ENCODE results near the gene MLH1.

The MLH1 gene

DNA sequence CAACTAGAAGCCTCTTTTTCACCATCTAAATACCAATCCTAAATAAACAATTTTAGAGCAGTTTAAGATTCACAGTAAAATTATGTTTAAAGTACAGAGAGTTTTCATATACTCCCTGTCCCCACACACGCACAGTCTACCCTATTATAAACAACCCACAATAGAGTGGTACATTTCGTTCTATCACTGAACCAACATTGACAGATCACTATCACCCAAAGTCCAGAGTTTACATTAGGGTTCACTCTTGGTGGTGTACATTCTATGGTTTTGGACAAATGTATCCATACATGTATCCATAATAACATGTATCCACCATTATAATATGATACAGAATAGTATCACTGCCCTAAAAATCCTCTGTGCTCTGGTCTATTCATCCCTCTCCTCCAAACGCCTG lies 89.0 kb downstream of the MLH1 start:
- DNase-seq (ENCODE audit: low read depth) = no peak
- H3K4me3 ChIP-seq (ENCODE audit: low read length) = no peak overlapping the region
- TF ChIP-seq CTCF (IDR thresholded peaks at IDR 0.05; ENCODE audit: insufficient read depth, low read depth, low read length, missing control alignments) = no peak

GRCh38 chr3:37086918-37087317 lies 93.6 kb downstream of the MLH1 start:
- no peak for TF ChIP-seq CTCF (IDR thresholded peaks at IDR 0.05; ENCODE audit: insufficient read depth, low read depth, low read length, missing control alignments)
- no peak overlapping the region for H3K4me3 ChIP-seq (ENCODE audit: low read length)
- peak; percentile 24 for DNase-seq (ENCODE audit: low read depth)

GRCh38 chr3:37087870-37088269 lies 94.6 kb downstream of the MLH1 start:
- DNase-seq (ENCODE audit: low read depth) = no peak
- TF ChIP-seq CTCF (IDR thresholded peaks at IDR 0.05; ENCODE audit: insufficient read depth, low read depth, low read length, missing control alignments) = no peak
- no peak overlapping the region for H3K4me3 ChIP-seq (ENCODE audit: low read length)

- no peak overlapping the region for H3K4me3 ChIP-seq (ENCODE audit: low read length)
- TF ChIP-seq CTCF (IDR thresholded peaks at IDR 0.05; ENCODE audit: insufficient read depth, low read depth, low read length, missing control alignments) = no peak
- DNase-seq (ENCODE audit: low read depth) = no peak
Measured at GRCh38 chr3:37092484-37092883, 99.2 kb downstream of the MLH1 start.

DNA sequence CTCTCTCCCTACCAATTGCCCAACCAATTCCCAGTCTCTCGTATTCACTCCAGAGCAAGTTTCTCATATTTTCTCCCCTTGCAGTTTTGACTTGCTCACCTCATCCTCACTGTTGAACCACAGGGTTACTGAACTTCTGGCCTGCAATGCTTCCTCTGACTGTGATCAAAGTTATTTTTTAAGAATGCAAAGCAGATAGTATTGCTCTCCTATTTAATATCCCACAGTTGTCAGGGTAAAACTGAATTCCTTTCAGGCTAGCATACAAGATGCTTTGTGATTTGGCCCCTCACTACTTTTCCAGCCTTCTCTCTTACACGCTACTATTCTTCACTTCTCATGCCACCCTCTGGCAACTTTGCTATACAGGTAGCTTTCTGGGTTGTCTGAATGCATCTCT lies 100.2 kb downstream of the MLH1 start:
- no peak for DNase-seq (ENCODE audit: low read depth)
- no peak for TF ChIP-seq CTCF (IDR thresholded peaks at IDR 0.05; ENCODE audit: insufficient read depth, low read depth, low read length, missing control alignments)
- no peak overlapping the region for H3K4me3 ChIP-seq (ENCODE audit: low read length)

DNA sequence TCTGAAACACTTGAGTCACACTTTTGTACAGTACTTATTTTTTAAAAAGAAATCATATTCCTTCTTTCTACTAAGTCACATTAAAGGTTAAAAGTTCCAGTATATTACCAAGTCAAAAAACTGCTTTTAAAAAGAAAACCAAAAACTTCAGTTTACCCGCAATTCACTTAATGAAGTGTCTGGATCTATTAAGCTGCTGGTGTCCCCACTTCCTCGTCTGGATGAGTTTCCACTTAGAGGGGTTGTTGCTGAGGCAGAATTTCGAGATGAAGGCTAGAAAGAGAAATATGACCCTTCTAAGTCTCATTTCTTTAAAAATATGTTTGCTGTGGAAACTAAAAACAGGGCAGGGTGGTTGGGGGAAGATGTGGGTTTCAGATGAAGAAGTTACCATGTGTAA lies 101.3 kb downstream of the MLH1 start:
- no peak overlapping the region for H3K4me3 ChIP-seq (ENCODE audit: low read length)
- no peak for TF ChIP-seq CTCF (IDR thresholded peaks at IDR 0.05; ENCODE audit: insufficient read depth, low read depth, low read length, missing control alignments)

DNA sequence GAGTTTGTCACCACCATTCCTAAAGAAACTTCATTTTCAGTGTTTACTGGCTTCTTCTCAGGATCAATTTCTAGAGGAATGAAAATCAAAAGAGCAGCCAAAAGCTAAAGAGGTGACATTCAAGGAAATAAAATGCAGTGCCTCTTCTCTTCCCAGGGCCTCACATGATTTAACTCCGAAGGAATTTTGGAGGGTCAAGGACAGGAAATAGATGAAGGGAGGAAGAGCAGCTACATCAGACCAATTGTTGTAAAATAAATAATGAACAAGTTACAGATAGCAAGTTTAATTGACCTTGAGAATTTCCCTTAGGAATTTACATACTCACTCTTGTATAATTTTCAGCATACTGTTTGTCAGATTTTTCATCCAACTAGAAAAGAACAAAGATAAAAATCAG lies 103.0 kb downstream of the MLH1 start:
- H3K4me3 ChIP-seq (ENCODE audit: low read length) = no peak overlapping the region
- DNase-seq (ENCODE audit: low read depth) = peak; percentile 11
- no peak for TF ChIP-seq CTCF (IDR thresholded peaks at IDR 0.05; ENCODE audit: insufficient read depth, low read depth, low read length, missing control alignments)

More for the DNA sequence above, 101.3 kb downstream of the MLH1 start:
- no peak for DNase-seq (ENCODE audit: low read depth)

Measured in epithelial cell of esophagus (primary cell).